A549 (cell line): ENCODE data around the gene CHORDC1. TPM values are rescaled to one million over a fixed set of nuclear protein-coding genes. Genes with fewer than 3 reads are reported as not detected.
A peak's percentile ranks its signal among the peaks of the same experiment; 100 is the strongest.

Source experiments
- ATAC-seq, 2 experiments: fragments of 200-7000 bp in 1 of 2; fragments of >200 bp in 1 of 2; cut with Nextera tagmentation in 1 of 2; cut with Tn5 transposase in 1 of 2; 3 replicates each; pipeline versions ENCODE4 v1.8.0 to v1.9.1; 2018 to 2020; ENCODE audit warnings: mild to moderate bottlenecking in 1 of 2, moderate library complexity in 1 of 2
- CTCF ChIA-PET: fragments of 300-600 bp; sonication (Branson Sonifier 250); formaldehyde crosslinking; extraction: SDS; loops from one replicate; lab custom pipeline; 2021; ENCODE audit warnings: antibody characterized with exemption, inconsistent platforms; lab: Yijun Ruan, JAX
- POLR2A ChIA-PET: fragments of 350-600 bp; formaldehyde crosslinking; extraction: SDS; loops from one replicate; lab custom pipeline; 2021; ENCODE audit warnings: antibody characterized with exemption, inconsistent platforms; lab: Yijun Ruan, JAX
- DNase-seq, 2 experiments: peaks; one replicate each; pipeline versions ENCODE4 v3.0.0 to v3.0.0-alpha.2; 2011 to 2016; ENCODE audit warnings: low read depth in 1 of 2, low spot score in 1 of 2
- FAIRE-seq: peaks from 2 replicates; lab custom pipeline; 2011; peaks lifted over from hg19 to GRCh38; lab: Jason Lieb, UNC
- H3K27ac ChIP-seq, 2 experiments: fragments of >200 bp; sonication (Bioruptor Twin); formaldehyde crosslinking; 3 replicates each; pipeline ENCODE4 v1.5.1; 2016 to 2017
- H3K4me1 ChIP-seq: fragments of >200 bp; sonication (Bioruptor Twin); formaldehyde crosslinking; 3 replicates; pipeline ENCODE4 v1.6.1; 2016
- H3K4me2 ChIP-seq: fragments of >200 bp; sonication (Bioruptor Twin); formaldehyde crosslinking; 3 replicates; pipeline ENCODE4 v1.6.1; 2016
- H3K4me3 ChIP-seq: fragments of >200 bp; sonication (Bioruptor Twin); formaldehyde crosslinking; 3 replicates; pipeline ENCODE4 v1.5.1; 2016
- H3K9me3 ChIP-seq: fragments of >200 bp; sonication (Bioruptor Twin); formaldehyde crosslinking; 3 replicates; pipeline ENCODE4 v1.6.1; 2016
- CBX2 ChIP-seq: fragments of 200-600 bp; sonication (generic); IDR thresholded peaks from 2 replicates; pipeline ENCODE4 v1.6.1; 2016; ENCODE audit warnings: low read depth, mild to moderate bottlenecking, borderline replicate concordance
- EP300 ChIP-seq, 2 experiments: fragments of >200 bp; sonication (Bioruptor Twin); formaldehyde crosslinking; IDR thresholded peaks; 2 replicates in 1 of 2; 3 replicates in 1 of 2; pipeline ENCODE4 v1.6.1; 2016 to 2017
- ESRRA ChIP-seq: fragments of 150-350 bp; IDR thresholded peaks from 2 replicates; pipeline ENCODE4 v1.6.1; 2014; ENCODE audit warnings: mild to moderate bottlenecking, low read length, borderline replicate concordance
- FOSL2 ChIP-seq, 2 experiments: fragments of 450-650 bp in 1 of 2; fragments of >200 bp in 1 of 2; sonication (Bioruptor Twin) in 1 of 2; formaldehyde crosslinking; IDR thresholded peaks; 2 replicates each; pipeline versions ENCODE4 v1.5.0 to v1.6.1; 2016 to 2020; ENCODE audit warnings: mild to moderate bottlenecking in 1 of 2, moderate library complexity in 1 of 2
- HOXB13 ChIP-seq: fragments of 250-450 bp; sonication (Bioruptor Pico); IDR thresholded peaks from 2 replicates; pipeline ENCODE4 v1.5.0; 2020; ENCODE audit warnings: low read depth, mild to moderate bottlenecking, moderate library complexity
- HOXB5 ChIP-seq: fragments of 250-450 bp; sonication (Bioruptor Pico); IDR thresholded peaks from 2 replicates; pipeline ENCODE4 v1.5.0; 2020; ENCODE audit warnings: mild to moderate bottlenecking, moderate library complexity
- MAFK ChIP-seq: fragments of 450-650 bp; IDR thresholded peaks from 2 replicates; pipeline ENCODE4 v1.6.1; 2014; ENCODE audit not compliant: partially characterized antibody
- MAZ ChIP-seq: fragments of 150-350 bp; IDR thresholded peaks from 2 replicates; pipeline ENCODE4 v1.6.1; 2014; ENCODE audit warnings: antibody characterized with exemption, low read depth, low read length, borderline replicate concordance
- NFE2L2 ChIP-seq: fragments of 150-350 bp; conservative IDR thresholded peaks from 2 replicates; pipeline ENCODE4 v1.6.1; 2014; ENCODE audit warnings: low read length
- NR3C1 ChIP-seq: fragments of >200 bp; sonication (Bioruptor Twin); formaldehyde crosslinking; IDR thresholded peaks from 3 replicates; pipeline ENCODE4 v1.6.1; 2017
- POLR2A ChIP-seq: IDR thresholded peaks from 2 replicates; pipeline ENCODE4 v1.6.1; 2012; ENCODE audit warnings: mild to moderate bottlenecking, low read length
- RARB ChIP-seq: fragments of 250-450 bp; sonication (Bioruptor Pico); IDR thresholded peaks from 2 replicates; pipeline ENCODE4 v1.8.0; 2021; ENCODE audit warnings: mild to moderate bottlenecking, moderate library complexity
- RNF2 ChIP-seq: fragments of 200-600 bp; sonication (generic); IDR thresholded peaks from 2 replicates; pipeline ENCODE4 v1.6.1; 2016; ENCODE audit warnings: low read depth, mild to moderate bottlenecking, antibody characterized with exemption, moderate library complexity, borderline replicate concordance
- TP53 ChIP-seq: fragments of 250-450 bp; sonication (Bioruptor Pico); IDR thresholded peaks from 2 replicates; pipeline ENCODE4 v1.5.0; 2021; ENCODE audit warnings: mild to moderate bottlenecking, moderate library complexity
- ZC3H11A ChIP-seq: fragments of 450-650 bp; IDR thresholded peaks from 2 replicates; pipeline ENCODE4 v1.6.1; 2014; ENCODE audit warnings: antibody characterized with exemption, mild to moderate bottlenecking
- ZNF302 ChIP-seq: fragments of 250-450 bp; sonication (Bioruptor Pico); IDR thresholded peaks from 2 replicates; pipeline ENCODE4 v1.9.0; 2021; ENCODE audit warnings: inconsistent platforms, mild to moderate bottlenecking, moderate library complexity
- ZSCAN20 ChIP-seq: fragments of 250-450 bp; sonication (Bioruptor Pico); IDR thresholded peaks from 2 replicates; pipeline ENCODE4 v1.8.0; 2022; ENCODE audit warnings: mild to moderate bottlenecking, moderate library complexity
- WGBS: methylation state at CpG from one replicate; pipeline ENCODE4 v1.1.6; 2017; ENCODE audit errors: missing lambda C conversion rate; 5-methylcytosine and 5-hydroxymethylcytosine counted together
- polyA plus RNA-seq, 4 experiments: library from polyadenylated mRNA; depleted of rRNA in 3 of 4; stranded (reverse); fragments of >200 nt; fragmentation: RNase III in 1 of 4; extraction: RNeasy Plus Mini Kit Qiagen cat#74134 plus additional on column Dnase treatment in 1 of 4; gene quantifications; 2 replicates in 3 of 4; 3 replicates in 1 of 4; pipeline ENCODE4 v1.2.3, GENCODE V29; 2011 to 2017
- TF ChIP-seq, protein P1 (sequence below): IDR thresholded peaks from 2 replicates; pipeline ENCODE4 v1.6.1; 2012
- TF ChIP-seq, protein P2 (sequence below): fragments of >200 bp; sonication (Bioruptor Twin); formaldehyde crosslinking; IDR thresholded peaks from 3 replicates; pipeline ENCODE4 v1.6.1; 2016
- TF ChIP-seq, protein P3 (sequence below): fragments of 450-650 bp; IDR thresholded peaks from 2 replicates; pipeline ENCODE4 v1.6.1; 2014; ENCODE audit warnings: antibody characterized with exemption
- TF ChIP-seq, protein P4 (sequence below): IDR thresholded peaks from 2 replicates; pipeline ENCODE4 v1.6.1; 2012

The CHORDC1 gene
- polyA plus RNA-seq, 2 of the 4 experiments (the other 2 are of a cell fraction): 83.8 to 163 TPM

- H3K9me3 ChIP-seq: no peaks in the 10 kb centered on the region
- FAIRE-seq (no peak), ATAC-seq (no peak; a peak in 1 of 6 replicates), DNase-seq (no peak)
- no peak overlapping the region for H3K27ac ChIP-seq
- 18% methylated on average over 1 of the region's 1 CpG for WGBS
- no peak overlapping the region for H3K4me2 ChIP-seq
- TF ChIP-seq, protein P1, sequence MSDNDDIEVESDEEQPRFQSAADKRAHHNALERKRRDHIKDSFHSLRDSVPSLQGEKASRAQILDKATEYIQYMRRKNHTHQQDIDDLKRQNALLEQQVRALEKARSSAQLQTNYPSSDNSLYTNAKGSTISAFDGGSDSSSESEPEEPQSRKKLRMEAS: no peak
- no peak for TF ChIP-seq RNF2
- no peak for TF ChIP-seq EP300 (IDR thresholded peaks at IDR 0.05)
- TF ChIP-seq, protein P2, sequence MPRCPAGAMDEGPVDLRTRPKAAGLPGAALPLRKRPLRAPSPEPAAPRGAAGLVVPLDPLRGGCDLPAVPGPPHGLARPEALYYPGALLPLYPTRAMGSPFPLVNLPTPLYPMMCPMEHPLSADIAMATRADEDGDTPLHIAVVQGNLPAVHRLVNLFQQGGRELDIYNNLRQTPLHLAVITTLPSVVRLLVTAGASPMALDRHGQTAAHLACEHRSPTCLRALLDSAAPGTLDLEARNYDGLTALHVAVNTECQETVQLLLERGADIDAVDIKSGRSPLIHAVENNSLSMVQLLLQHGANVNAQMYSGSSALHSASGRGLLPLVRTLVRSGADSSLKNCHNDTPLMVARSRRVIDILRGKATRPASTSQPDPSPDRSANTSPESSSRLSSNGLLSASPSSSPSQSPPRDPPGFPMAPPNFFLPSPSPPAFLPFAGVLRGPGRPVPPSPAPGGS: no peak
- TF ChIP-seq ZSCAN20 (CRISPR knock-in tag): no peak
- no peak for TF ChIP-seq MAZ
- no peak for TF ChIP-seq TP53
- no peak for TF ChIP-seq ESRRA
- TF ChIP-seq HOXB5 (CRISPR knock-in tag): no peak
- no peak for TF ChIP-seq NFE2L2
- POLR2A ChIA-PET: no interaction called here
- CTCF ChIA-PET: no interaction called here
- no peaks in the 10 kb centered on the region for H3K4me1 ChIP-seq
- no peak overlapping the region for H3K4me3 ChIP-seq
These were observed 34.3 kb upstream of the CHORDC1 start for GRCh38 chr11:90257158-90257525.

DNA sequence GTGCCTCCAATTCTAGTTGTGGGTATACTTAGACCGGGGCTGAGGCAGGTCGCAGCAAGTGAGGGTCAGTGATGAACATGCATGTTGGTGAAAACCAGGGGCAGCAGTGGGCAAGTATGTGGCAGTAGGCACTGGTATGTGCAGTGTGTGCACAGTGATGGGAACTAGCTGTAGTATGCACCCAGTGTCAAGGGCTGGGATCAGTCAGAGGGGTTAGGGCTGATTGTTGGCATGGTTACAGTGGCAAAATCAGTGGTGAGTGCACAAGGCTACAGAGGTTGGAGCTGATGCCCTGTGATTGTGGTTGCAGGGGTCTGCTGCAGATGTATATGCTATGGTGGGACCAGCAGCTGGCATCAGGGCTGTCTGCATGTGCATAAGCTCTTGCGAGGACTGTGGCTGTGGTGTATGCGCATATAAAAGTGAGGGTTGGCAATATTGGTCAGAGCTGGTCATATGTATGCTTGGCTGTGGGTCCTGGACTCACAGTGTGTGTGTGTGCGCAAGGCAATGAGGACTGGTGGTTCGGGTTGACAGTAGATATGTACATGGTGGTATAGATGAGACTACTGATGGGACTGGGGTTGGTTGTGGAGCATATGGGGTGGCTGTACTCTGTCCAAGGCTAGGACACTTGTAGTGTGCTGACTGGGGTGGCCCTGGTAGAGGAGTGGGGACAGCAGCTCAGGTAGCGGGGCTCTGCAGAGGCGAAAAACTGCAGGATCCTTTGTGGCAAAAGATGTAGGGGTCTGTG lies 33.7 kb upstream of the CHORDC1 start:
- Histone ChIP-seq H3K27ac (no peak overlapping the region), H3K9me3 (no peaks in the 10 kb centered on the region), H3K4me1 (no peaks in the 10 kb centered on the region), H3K4me2 (no peak overlapping the region), H3K4me3 (no peak overlapping the region)
- ATAC-seq: peak in 1 of 2 experiments; percentile 19; a peak in 1 of 6 replicates
- WGBS: 60% methylated on average over 8 of the region's 8 CpGs
- CTCF ChIA-PET: no interaction called here
- no peak for FAIRE-seq
- no peak for DNase-seq
- POLR2A ChIA-PET: no interaction called here
- TF ChIP-seq ZC3H11A (no peak), NR3C1 (no peak), NFE2L2 (no peak), FOSL2 (IDR thresholded peaks at IDR 0.05) (no peak), FOSL2 (CRISPR knock-in tag; IDR thresholded peaks at IDR 0.05) (no peak), ZNF302 (CRISPR knock-in tag) (no peak), CBX2 (no peak), POLR2A (no peak), RARB (CRISPR knock-in tag) (no peak)
- TF ChIP-seq, protein P1: no peak
- TF ChIP-seq, protein P2: no peak
- TF ChIP-seq, protein P3, sequence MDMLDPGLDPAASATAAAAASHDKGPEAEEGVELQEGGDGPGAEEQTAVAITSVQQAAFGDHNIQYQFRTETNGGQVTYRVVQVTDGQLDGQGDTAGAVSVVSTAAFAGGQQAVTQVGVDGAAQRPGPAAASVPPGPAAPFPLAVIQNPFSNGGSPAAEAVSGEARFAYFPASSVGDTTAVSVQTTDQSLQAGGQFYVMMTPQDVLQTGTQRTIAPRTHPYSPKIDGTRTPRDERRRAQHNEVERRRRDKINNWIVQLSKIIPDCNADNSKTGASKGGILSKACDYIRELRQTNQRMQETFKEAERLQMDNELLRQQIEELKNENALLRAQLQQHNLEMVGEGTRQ: no peak

- 23% methylated on average over 2 of the region's 2 CpGs for WGBS
- Histone ChIP-seq H3K4me3 (no peak overlapping the region), H3K27ac (no peak overlapping the region), H3K4me2 (no peak overlapping the region), H3K9me3 (no peaks in the 10 kb centered on the region), H3K4me1 (no peaks in the 10 kb centered on the region)
- ChIA-PET CTCF (no interaction called here), POLR2A (no interaction called here)
- DNase-seq (no peak), FAIRE-seq (no peak), ATAC-seq (no peak)
- TF ChIP-seq, protein P4, sequence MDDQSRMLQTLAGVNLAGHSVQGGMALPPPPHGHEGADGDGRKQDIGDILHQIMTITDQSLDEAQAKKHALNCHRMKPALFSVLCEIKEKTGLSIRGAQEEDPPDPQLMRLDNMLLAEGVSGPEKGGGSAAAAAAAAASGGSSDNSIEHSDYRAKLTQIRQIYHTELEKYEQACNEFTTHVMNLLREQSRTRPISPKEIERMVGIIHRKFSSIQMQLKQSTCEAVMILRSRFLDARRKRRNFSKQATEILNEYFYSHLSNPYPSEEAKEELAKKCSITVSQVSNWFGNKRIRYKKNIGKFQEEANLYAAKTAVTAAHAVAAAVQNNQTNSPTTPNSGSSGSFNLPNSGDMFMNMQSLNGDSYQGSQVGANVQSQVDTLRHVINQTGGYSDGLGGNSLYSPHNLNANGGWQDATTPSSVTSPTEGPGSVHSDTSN: no peak
- peak; percentile 91 for TF ChIP-seq MAFK
- TF ChIP-seq ESRRA: no peak
- TF ChIP-seq HOXB13 (CRISPR knock-in tag): no peak
- peak; percentile 58 for TF ChIP-seq NFE2L2
These were observed 31.2 kb upstream of the CHORDC1 start for GRCh38 chr11:90254065-90254464.
